HG03066 (cell line): ENCODE results near the gene CACNA1C.

Experiments
- ATAC-seq: cut with Tn5 transposase; IDR thresholded peaks from one replicate; pipeline ENCODE4 v1.9.1; 2021; ENCODE audit warnings: low read depth; ENCODE audit not compliant: unreplicated experiment

Gene CACNA1C

DNA sequence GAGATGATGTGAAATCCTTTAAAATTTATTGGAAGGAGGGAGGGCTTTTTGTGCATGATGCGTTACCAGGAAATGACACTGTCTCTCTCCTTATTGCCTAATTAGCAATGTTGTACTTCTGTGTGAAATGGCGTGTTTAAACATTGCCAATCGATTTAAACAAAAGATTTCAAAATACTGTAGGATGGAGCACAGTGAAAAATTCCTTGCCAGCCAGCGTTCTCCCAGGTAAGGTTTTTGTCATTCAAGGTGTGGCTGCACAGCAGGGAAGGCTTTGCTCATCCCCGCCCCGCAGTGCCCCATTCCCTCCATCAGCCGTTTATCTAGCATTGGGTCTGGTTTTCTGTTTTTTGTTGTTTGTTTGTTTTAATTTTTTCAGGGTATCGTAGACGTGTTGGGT is 137.3 kb downstream of the CACNA1C start:
- ATAC-seq: no peak

DNA sequence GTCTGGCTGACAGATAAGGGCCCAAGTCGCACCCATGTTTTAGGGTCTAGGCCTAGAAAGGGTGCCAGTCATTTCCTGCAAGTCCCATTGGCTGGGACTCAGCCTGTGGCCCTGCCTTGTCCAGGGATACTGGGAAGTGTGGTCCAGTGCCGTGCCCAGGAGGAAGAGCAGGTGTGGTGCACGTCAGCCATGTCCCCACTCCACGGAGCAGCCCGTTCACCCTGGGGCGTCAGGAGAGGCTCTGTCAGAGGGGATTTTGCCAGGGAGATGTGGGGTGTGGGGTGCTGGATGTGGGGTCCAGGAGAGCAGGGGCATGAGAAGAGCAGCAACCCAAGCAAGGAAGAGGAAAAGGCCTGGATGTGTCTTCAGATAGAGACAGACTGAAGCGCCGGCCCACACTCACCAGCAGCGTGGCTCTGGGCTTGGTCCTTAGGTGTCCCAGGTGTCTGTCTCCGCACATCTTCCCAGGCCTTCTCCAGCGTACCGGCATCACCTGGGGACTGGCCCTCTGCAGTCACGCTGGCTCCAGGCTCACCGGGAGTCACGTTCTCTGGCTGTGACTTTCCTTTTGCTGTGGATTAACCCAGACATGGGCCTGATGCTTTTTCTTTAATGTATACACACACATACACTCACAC is 138.2 kb downstream of the CACNA1C start:
- ATAC-seq: no peak

DNA sequence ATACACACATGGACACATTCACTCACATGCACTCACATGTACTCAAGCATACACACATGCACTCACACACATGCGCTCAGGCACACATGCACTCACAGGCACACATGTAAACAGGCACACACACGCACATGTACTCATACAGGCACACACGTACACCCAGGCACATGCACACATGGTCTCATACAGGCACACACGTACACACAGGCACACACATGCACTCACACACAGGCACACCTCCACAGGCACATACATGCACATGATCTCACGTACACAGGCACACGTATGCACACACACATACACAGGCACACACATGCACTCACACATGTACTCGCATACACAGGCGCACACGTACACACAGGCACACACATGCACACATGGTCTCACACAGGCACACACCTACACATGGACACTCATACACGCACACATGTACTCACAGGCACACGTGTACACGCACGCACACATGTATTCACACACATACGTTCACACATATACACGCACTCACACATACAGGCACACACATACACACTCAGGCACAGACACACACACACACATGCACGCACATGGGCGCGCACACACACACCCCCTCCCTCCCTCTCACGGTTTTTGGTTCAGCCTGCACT is 138.9 kb downstream of the CACNA1C start:
- ATAC-seq: no peak

DNA sequence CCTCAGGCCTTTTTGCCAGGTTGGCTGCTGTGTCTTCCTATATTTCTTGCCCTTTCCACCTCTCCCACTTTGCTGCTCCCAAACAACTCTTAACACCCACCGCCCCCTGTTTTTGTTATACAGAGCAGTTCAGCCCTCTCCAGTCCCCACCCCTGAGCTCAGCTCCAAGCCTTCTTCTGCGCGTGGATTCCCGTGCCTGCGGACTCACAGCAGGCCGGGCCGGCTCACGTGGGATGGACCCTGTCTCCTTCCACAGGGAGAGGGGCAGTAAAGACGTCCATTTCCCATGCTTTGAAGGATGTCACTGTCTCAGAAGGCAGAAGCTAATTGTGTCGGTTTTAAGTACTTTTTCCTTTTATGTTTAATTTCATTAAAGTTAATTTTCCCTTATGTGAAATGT is 139.4 kb downstream of the CACNA1C start:
- ATAC-seq: no peak

DNA sequence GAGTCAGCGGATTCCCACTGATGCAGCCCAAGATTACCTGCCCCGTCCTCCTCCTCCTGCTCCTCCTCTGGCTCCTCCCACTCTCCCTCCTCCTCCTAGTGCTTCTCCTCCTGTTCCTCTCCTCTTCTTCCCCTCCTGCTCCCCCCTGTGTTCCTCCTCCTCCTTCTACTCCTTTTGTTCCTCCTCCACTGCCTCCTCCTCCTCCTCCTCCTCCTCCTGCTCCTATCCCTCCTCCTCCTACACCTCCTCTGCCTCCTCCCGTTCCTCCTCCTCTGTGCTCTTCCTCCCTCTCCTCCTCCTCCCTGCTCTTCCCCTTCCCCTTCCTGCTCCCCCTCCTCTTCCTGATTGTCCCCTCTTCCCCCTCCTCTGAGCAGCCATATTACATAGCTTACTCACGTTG is 141.3 kb downstream of the CACNA1C start:
- no peak for ATAC-seq

DNA sequence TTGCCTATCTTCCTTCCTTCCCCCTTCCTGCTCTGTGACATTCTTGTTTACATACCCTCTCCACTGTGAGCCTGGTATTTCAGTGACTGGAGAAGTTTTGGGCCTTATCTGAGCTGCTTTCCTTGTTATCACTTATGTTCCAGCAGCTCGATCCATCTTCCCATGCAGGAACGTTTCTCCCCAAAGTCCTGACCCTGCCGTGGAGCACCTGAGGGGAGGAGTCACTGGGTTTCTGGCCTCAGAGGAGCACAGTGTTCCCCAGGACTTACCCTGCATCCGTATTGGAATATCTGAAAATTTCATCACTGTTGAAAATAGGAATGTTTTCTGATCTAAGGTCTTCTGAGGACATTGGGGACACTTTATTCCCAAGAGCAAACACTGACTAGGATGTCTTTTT is 141.8 kb downstream of the CACNA1C start:
- no peak for ATAC-seq

DNA sequence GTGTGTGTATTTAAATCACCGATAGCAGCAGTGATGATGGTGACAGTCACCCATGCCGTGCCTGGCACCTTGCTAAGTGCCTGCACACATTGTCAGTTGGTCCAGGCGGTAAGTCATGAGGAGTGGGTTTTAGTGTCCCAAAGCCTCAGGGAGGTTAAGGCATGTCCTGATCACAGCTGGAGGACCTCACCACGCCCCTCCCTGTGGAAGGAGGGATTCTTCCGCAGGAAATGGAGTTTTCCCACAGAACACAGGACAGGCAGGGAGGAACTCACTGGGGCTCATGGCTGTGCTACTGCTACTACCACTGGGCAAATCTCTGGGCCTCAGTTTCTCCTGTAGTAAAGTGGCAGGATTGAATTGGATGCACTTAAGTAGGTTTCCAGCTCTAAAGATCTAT is 142.3 kb downstream of the CACNA1C start:
- no peak for ATAC-seq

DNA sequence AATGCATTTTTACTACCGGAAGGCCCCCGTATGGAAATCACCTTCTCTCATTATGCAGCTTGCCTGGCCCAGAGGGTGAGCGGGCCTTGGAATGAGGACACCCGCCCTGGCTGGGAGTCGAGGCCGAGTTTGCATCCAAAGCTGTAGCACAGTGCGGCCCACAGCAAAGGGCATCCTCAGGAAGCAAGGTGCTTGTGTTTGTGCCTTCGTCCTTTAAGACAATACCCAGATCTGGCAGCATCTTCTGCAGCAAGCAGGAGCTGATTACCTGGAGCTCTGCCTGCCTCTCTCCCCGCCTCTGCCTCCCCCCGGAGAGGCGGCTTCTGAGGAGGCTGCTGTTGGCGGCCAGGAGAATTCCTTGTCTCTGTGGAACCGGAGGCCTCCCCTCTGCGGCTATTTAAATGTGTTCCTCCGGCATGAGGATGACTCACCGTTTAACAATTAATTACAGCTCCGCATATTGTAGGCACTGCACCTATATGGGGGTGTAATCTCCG is 145.3 kb downstream of the CACNA1C start:
- no peak for ATAC-seq

DNA sequence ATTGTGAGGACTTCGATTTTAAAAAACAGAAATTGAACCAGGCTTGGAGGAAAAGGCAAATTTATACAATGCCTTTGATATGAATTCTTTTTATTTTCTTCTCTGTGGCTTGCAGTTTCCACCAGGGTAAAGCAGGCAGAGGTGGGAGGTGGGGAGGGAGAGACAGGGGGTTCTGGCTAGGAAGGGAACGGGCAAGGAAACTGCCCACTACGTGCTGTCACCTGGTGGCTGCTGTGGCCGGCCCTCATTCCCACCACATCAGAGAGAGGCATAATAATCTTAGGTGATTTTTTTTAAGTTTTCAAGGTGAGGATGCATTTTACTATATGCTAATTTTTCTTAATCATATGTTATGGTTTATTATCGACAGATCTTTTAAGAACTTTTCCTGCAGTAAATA is 145.8 kb downstream of the CACNA1C start:
- no peak for ATAC-seq

DNA sequence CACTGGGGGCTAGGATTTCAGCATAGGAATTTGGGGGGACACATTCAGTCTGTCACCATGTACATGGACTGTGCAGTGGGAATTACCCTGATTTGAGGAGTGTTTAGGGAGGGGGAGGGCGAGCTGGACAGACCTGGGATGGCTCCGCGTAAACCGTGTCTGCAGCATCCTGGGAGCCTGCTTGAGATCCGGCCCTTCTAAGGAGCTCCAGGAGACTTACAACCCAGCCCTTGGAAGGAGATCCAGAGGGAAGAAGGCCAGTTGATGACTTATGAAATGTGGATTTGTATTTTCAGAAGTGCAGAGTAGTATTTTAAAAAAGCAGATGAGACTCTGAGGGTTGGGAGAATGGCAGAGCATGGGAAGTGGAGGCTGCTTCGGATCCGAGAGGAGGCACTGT is 153.2 kb downstream of the CACNA1C start:
- ATAC-seq: no peak

DNA sequence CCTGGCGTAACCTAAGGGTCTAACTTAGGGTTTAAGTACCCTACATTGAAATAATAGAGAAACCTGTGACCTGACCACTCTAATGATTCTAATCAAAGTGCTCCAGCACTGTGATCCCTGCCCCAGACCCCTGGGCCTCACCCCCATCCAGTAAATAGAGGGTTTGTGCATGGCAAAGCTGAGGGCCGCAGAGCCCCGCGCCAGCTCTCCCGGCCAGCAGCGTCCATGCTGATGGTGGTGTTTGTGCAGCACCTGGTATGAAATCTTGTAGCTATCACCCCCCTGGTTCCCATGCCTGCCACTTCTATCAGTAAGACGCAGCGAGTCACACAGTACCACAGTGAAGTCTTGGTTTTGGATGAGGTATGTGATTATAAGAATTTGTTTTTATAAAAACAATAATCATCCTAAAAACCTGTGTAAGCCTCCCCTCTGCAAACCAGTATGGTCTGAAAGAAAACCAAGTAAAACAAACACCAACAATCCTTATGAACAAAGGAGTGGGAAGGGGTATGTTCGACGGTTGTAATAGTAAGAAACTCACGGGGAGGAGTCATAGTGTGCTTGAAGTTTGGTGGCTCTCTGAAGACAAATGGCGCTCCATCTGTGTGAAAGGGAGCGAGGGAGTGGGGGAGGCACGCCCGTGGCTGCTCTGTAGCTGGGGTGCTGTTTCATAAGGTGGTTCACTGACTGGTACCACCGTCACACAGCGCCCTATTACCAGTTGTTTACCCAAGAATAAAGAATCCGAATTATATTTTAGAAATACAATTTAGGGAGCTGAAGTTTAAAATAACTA is 156.2 kb downstream of the CACNA1C start:
- no peak for ATAC-seq

DNA sequence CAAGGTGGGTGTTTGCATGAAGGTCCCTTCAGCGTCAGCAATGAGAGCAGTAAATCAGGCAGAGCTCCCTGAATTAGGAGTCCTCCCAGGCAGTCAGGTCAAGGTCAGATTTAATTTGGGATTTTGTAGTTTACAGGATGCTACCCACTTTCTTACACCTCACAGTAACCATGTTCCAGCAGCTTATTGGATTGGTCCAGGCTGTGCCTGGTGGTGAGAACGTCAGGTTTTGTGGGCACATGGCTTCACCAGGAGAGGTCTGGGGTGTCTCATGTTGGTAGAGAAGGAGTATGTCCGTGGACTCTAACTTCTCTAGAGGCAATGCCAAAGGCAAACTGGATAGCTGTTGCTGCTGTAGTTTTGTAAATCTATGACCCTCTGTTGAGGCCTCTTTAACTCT is 158.3 kb downstream of the CACNA1C start:
- no peak for ATAC-seq

DNA sequence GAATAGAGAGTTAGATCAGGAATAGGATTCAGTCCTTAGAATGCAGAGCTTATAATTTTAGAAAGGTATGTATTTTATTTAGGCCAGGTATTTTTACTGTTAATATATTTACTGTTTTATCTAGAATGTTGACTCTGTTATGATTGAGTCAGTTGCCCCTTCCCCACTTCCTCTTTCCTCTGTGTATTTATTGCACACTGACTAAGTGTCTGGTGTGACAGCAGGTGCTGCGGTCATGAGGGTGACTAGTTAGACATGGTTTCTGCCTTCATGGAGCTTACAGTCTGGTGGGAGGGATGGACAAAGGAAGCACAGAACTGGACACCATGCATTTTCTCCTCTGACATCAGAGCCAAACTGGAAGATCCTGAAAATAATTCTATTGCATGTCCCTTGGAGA is 159.8 kb downstream of the CACNA1C start:
- no peak for ATAC-seq

DNA sequence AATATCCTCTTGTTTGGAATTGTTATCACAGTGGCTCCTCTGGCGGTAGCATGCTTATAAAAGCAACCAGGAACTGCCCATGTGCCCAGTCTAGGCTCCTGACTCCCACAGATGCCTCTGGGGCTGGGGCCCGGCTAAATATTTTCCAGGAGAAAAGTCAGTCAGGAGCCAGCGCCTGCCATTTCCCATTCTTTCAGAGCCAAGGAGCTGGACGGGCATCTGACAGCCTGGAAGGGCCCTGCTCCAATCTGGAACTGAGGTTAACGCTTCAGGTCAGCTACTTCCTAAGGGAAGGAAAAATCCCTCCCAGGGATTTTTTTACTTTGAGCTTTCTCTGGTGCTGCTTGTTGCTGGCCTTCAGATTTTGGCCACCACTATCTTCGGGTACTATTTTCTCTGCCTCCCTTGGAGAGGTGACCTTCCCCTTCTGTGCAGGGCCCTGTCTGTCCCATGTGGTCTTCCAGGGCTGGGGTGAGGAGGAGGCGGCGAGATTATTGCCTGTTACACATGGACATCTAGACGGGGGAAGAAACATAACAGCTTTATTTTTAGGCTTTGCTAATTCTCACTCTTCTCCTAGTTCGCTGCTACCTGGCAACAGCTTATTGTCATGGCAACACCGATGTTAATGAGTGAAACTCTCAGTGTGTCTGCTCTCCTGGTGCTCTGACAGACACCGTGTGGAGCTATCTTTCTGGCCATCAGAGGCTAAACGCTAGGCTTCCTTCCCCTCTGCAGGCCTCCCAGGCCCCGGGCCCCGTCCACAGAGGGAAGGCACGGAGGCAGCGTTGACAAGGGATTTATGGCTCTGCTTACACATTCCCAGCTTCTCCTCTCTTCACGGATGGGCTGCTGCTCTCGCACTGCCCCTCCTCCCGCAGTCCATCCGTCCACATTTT is 160.4 kb downstream of the CACNA1C start:
- no peak for ATAC-seq

DNA sequence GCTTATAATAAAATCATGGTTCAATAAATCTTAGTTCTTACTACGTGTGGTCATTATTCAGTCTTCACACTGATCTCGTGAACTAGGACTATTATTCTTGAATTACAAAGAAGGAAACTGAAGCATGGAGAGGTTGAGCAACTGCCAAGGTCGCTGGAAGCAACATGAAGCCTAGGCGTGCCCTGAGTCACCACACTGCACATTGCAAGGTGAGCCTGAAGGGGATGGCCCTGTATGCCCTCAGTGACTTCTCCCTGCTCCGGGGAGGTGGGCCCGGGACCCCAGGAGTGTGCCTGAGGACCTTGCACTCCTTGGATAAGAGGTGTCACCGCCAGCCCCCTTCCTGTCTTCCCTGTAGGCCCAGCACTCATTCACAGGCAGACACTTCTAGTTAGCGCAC is 161.6 kb downstream of the CACNA1C start:
- ATAC-seq: no peak

DNA sequence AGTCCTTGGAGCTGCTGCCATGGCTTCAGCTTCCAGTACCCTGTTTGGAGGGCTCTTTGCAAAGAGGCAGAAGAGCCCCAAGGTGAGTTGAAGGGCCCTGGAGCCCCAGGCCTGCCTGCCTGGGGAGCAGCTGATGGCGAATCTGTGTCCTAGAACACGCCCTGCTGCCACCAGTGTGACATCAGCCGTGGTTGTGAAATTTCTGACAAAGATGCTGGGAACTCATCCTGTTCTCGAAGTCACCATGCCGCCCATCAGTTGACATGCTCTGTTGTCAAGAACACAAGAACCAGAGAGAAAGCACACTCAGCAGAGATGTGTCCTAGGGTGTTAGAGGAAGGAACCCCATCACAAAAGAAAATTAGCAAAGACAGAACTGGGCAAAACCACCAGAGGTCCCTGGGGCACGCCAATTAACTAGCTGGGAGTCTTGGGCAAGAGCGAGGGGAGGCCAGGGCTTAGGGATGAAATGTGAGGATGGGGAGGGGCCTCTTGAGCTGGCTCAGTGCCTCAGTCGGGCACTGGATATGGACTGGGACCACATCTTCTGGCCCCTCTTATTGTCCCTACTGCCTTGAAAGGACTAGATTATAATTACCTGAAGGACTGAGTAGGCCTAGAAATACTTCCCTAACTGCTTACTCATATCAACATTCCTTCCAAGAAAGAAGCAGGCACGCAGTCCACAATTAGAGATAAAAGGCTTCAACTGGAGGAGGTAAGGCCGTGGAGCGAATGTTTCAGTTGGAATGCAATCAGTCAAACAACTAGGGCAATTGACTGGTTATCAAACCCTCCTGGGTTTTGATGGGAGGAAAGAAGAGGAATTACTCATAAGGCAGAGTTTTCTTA is 163.1 kb downstream of the CACNA1C start:
- ATAC-seq: no peak

DNA sequence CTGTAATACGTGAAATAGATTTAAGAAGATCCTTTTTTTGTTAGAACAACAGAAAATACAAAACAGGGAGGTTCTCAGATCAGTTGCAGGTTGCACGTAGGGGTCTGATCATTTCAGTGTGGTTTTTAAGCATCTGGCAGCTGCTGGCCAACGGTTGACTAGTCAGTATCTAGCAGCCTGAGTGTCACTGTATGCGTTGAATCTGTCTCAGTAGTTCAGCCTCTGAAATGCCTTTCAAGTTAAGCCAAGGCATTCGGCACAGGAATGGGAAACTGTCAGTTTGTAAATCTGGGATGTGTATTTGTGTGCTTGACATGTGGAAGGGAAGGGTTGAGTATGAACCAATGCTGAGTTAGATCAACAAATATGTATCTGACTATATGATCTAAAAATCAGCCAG is 165.9 kb downstream of the CACNA1C start:
- no peak for ATAC-seq

DNA sequence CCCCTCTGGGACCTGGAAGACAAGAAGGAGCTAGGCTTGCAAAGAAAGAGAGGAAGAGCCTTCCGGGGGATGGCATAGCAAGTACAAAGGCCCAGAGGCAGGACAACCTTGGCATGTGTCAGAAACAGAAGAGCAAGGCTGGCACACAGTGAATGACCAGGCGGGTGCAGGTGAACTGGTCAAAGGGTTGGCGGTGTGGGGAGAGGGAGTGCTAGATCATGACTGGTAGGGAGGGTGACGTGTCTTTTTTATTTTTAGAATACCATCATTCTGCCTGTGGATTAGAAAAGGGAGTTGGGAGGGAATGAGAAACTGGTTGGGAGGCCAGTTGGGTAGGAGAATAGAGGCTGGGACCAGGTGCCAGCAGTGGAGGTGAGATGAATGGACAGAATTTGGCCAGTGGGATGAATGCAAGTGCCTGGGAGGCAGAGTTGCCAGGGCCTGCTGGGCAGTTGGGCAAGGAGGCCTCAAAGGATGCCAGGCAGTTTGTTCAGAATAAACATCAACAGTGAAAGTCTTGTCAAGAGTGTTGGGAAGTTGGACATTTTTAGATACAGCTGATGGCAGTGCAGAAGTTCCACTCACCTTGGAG is 168.3 kb downstream of the CACNA1C start:
- no peak for ATAC-seq

DNA sequence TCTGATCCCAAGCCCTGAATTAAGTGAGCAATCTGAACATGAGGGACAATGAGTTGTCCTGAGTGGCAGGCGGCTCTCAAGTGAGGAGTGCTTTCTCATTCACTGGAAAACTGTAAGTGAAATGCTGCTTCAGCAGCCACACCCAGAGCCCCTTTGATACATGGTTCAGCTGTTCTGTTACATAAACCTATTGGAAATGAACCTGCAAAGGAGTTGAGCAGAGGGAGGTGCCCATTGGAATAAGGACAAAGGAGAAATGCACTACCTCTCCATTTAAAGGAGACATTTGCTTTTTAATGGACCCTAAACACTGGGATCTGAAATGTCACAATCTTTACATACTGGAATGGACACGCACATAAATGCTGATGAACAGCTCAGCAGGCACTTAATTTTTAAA is 169.9 kb downstream of the CACNA1C start:
- ATAC-seq: no peak
